Right lobe of liver (tissue), 4 donors: Measurements from ENCODE around the gene ELMO1.

Experiments used
- CTCF ChIP-seq, 4 donors: fragments of 200-600 bp in 3 of 4; fragments of 450-650 bp in 1 of 4; IDR thresholded peaks; one replicate each; pipeline versions ENCODE4 v1.5.1 to v1.8.0; 2016 to 2022; ENCODE audit warnings: antibody characterized with exemption in 4 of 4, mild to moderate bottlenecking in 2 of 4
- POLR2A ChIP-seq: fragments of 450-650 bp; IDR thresholded peaks from one replicate; pipeline ENCODE4 v1.6.1; 2017; ENCODE audit warnings: antibody characterized with exemption, mild to moderate bottlenecking
- donor health status: DM: no; HTN: no; CAD: no.
- donor health status: DM: no; HTN: no; CAD: no.
- donor health status: DM: no; HTN: yes; CAD: no.

- TF ChIP-seq POLR2A (no peak), CTCF (IDR thresholded peaks at IDR 0.05) (no peak)
Observed at GRCh38 chr7:36863901-36864701, 584.6 kb downstream of the ELMO1 start.
